Fibroblast of villous mesenchyme (primary cell): ENCODE data around the gene HEYL. TPM values are rescaled to one million over a fixed set of nuclear protein-coding genes. Genes with fewer than 3 reads are reported as not detected.

Experiments used
- DNase-seq: peaks from one replicate; pipeline ENCODE4 v3.0.0-alpha.2; 2010; ENCODE audit warnings: low read depth
- H3K4me3 ChIP-seq: 2 replicates; pipeline ENCODE4 v1.5.1; 2011; ENCODE audit warnings: low read depth, mild to moderate bottlenecking, low read length
- total RNA-seq: library from RNA; depleted of rRNA; stranded (reverse); fragments of >200 nt; gene quantifications from 2 replicates; pipeline ENCODE4 v1.2.3, GENCODE V29; 2012
- TF ChIP-seq, protein P1 (sequence below): IDR thresholded peaks from 2 replicates; pipeline ENCODE4 v1.5.1; 2012; ENCODE audit warnings: low read depth, mild to moderate bottlenecking, low read length; ENCODE audit not compliant: insufficient read depth

The HEYL gene
- total RNA-seq, 1 donor: under 0.01 TPM

DNA sequence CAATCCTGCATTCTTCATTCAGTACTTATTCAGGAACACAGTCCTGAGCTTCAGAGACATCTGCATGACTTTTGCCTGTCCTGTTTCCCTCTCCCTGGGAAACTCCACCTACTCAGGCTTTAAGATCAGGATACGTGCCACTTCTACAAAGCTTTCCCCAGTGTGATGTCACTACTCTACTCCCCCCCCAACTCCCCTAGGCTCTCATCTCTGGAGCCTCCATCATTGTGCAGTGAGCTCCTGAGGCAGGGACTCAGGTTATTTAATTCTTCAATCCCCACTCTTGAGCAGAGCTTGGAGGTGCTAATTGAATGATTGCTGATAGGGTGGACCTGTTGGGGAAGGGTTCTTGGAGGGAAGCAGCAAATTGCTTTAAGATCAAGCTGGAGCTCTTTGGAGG is 31.2 kb upstream of the HEYL start:
- DNase-seq: no peak
- no peak overlapping the region for H3K4me3 ChIP-seq
- TF ChIP-seq, protein P1, sequence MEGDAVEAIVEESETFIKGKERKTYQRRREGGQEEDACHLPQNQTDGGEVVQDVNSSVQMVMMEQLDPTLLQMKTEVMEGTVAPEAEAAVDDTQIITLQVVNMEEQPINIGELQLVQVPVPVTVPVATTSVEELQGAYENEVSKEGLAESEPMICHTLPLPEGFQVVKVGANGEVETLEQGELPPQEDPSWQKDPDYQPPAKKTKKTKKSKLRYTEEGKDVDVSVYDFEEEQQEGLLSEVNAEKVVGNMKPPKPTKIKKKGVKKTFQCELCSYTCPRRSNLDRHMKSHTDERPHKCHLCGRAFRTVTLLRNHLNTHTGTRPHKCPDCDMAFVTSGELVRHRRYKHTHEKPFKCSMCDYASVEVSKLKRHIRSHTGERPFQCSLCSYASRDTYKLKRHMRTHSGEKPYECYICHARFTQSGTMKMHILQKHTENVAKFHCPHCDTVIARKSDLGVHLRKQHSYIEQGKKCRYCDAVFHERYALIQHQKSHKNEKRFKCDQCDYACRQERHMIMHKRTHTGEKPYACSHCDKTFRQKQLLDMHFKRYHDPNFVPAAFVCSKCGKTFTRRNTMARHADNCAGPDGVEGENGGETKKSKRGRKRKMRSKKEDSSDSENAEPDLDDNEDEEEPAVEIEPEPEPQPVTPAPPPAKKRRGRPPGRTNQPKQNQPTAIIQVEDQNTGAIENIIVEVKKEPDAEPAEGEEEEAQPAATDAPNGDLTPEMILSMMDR: no peak

DNA sequence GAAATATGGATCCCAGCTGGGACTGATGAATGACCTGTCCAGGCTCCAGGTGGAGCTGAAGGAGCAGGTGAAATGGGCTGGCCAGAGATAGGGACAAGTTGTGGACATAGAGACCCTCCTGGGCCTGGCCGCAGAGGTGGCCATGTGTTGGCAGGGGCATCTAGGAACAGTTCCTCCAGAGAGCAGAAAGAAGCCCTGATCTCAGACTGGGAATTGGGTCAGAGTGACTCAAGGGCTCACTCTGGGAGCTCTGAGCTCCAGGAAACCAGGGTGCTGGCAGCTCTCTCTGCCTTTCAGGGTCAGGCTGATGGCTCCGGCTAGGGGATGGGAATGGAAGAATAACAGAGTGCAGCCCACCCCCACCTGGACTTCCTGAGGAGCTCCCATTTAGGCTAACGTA is 29.5 kb upstream of the HEYL start:
- TF ChIP-seq, protein P1: no peak
- H3K4me3 ChIP-seq: no peak overlapping the region
- DNase-seq: no peak

DNA sequence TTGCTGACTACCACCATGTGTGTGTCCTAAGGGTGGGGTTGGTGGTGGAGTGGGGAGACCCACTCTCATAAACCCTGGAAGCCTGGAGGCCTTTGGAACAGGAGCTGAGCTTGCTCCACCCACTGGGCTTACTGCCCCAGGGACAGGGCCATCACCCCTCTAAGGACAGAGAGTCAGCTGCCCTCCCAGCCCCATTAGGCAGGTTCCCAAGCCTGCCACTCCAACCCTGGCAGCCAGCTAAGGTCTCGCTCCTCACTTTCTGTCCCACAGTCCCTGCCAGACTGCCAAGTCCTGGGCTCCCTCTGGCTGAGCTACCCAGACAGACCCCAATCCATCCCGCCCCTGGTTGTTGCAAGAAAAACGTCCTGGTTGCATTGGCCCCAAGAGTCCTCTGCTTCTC is 28.7 kb upstream of the HEYL start:
- no peak overlapping the region for H3K4me3 ChIP-seq

DNA sequence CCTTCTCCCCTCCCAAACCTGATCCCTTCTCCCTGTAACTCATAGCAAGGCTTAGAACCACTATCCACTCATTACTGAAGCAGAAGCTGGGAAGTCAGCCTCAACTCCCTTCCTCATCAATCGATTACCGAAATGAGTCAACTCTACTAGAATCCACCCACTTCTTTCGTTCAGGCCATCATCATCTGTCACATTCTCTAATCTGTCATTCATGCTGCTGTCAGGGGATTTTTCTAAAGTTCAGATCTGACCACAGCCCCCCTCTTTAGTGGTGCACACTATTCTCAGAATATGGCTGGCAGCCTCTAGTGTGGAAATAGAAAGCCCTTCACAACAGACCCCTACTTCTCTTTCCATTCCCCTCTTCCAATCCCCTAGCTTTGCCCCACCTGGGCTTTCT is 27.3 kb upstream of the HEYL start:
- TF ChIP-seq, protein P1: no peak
- no peak for DNase-seq
- H3K4me3 ChIP-seq: no peak overlapping the region

More for the DNA sequence above, 28.7 kb upstream of the HEYL start:
- DNase-seq: no peak
- TF ChIP-seq, protein P1: no peak

DNA sequence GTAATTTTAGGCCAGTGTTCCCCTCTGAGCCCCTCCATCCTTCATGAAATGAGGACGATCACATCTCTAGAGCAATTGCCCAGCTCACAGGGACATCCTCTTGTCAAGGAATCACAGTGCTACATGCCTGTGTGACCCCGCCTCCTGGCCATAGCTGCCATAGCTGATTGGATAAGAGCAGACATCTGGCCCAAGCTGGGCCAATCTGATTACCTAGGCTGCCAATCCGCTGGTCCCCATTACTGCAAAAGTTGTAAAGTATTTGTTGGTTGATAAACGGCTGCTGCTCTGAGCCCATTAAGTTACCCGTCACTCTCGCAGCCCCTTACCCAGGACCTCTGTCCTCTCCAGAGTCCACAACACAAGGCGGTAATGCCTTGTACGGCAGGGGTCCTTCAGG is 24.1 kb upstream of the HEYL start:
- TF ChIP-seq, protein P1: no peak
- H3K4me3 ChIP-seq: no peak overlapping the region
- no peak for DNase-seq

DNA sequence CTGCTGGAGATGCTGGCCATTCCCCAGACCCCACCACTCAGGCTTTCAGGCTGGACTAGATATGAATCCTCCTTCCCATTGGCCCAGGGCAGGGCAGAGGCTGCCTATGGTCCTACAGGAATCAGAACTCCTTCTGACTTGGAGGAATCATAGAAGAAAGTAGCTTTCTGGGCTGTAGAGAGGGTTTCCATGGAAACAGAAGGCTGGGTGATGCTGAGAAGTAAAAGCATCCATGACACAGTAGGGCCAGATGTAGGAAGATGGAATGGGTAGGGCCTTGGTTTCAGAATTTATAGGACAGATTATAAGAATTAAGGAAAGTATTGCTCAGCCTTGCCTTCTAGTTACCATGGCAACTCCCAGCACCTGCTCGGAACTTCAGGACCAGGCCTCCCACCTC is 23.4 kb upstream of the HEYL start:
- H3K4me3 ChIP-seq: no peak overlapping the region
- TF ChIP-seq, protein P1: no peak
- no peak for DNase-seq

DNA sequence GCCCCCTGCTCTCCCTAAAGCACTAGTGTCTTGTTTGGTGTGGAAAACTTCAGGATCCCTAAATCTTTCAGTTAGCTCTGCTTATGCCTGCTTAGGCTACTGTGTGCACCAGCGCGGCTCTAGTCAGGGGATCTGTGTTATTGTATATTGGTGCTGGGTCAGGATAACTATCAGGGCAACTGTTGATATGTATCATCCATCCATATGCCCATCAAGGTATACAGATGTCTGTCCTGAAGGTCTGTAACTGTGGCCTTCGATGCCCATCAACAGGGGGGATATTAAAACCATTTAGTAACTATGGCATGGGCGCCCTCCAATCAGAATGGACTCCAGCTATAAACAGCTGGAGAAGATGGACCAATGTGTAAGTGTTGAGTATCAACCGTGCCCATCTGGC is 20.1 kb upstream of the HEYL start:
- DNase-seq: no peak
- TF ChIP-seq, protein P1: no peak
- H3K4me3 ChIP-seq: no peak overlapping the region
